ENCODE data around the gene MCC. TPM values are rescaled to one million over a fixed set of nuclear protein-coding genes. Genes with fewer than 3 reads are reported as not detected.

The MCC gene
- total RNA-seq, 1 experiment from 2014 or later = 23.5 TPM

DNA sequence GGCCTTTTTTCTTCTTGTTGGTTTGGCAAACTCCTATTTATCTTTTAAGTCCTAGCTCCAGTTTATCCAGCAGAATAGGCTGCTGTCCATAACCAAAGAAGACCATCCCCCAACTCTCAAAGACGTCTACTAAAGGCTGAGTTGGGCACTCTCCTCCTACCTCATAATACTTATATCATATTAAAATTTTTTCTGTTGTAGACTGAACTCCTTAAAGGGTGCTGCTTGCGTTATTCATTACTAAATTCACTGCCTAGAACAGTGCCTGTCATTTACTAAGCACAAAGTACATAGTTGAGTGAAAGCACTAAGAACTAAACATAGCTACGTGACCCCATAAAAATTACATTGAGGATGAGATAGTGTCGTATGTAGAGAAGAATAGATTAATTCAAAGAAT is 490.0 kb downstream of the MCC start:
- no peaks in the 10 kb centered on the region for H3K9me3 Mint-ChIP-seq
- peaks cover 44% of the 10 kb centered on the region for H3K36me3 Mint-ChIP-seq
- POLR2A ChIA-PET = no interaction called here
- H3K4me3 Mint-ChIP-seq = no peak overlapping the region
- TF ChIP-seq, protein P1, sequence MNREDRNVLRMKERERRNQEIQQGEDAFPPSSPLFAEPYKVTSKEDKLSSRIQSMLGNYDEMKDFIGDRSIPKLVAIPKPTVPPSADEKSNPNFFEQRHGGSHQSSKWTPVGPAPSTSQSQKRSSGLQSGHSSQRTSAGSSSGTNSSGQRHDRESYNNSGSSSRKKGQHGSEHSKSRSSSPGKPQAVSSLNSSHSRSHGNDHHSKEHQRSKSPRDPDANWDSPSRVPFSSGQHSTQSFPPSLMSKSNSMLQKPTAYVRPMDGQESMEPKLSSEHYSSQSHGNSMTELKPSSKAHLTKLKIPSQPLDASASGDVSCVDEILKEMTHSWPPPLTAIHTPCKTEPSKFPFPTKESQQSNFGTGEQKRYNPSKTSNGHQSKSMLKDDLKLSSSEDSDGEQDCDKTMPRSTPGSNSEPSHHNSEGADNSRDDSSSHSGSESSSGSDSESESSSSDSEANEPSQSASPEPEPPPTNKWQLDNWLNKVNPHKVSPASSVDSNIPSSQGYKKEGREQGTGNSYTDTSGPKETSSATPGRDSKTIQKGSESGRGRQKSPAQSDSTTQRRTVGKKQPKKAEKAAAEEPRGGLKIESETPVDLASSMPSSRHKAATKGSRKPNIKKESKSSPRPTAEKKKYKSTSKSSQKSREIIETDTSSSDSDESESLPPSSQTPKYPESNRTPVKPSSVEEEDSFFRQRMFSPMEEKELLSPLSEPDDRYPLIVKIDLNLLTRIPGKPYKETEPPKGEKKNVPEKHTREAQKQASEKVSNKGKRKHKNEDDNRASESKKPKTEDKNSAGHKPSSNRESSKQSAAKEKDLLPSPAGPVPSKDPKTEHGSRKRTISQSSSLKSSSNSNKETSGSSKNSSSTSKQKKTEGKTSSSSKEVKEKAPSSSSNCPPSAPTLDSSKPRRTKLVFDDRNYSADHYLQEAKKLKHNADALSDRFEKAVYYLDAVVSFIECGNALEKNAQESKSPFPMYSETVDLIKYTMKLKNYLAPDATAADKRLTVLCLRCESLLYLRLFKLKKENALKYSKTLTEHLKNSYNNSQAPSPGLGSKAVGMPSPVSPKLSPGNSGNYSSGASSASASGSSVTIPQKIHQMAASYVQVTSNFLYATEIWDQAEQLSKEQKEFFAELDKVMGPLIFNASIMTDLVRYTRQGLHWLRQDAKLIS (CRISPR knock-in tag; IDR thresholded peaks at IDR 0.05; ENCODE audit: borderline replicate concordance) = no peak
- no peak for TF ChIP-seq PRRX2 (CRISPR knock-in tag; IDR thresholded peaks at IDR 0.05)
- TF ChIP-seq, protein P2, sequence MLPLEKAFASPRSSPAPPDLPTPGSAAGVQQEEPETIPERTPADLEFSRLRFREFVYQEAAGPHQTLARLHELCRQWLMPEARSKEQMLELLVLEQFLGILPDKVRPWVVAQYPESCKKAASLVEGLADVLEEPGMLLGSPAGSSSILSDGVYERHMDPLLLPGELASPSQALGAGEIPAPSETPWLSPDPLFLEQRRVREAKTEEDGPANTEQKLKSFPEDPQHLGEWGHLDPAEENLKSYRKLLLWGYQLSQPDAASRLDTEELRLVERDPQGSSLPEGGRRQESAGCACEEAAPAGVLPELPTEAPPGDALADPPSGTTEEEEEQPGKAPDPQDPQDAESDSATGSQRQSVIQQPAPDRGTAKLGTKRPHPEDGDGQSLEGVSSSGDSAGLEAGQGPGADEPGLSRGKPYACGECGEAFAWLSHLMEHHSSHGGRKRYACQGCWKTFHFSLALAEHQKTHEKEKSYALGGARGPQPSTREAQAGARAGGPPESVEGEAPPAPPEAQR (CRISPR knock-in tag; IDR thresholded peaks at IDR 0.05) = no peak
- TF ChIP-seq, protein P3, sequence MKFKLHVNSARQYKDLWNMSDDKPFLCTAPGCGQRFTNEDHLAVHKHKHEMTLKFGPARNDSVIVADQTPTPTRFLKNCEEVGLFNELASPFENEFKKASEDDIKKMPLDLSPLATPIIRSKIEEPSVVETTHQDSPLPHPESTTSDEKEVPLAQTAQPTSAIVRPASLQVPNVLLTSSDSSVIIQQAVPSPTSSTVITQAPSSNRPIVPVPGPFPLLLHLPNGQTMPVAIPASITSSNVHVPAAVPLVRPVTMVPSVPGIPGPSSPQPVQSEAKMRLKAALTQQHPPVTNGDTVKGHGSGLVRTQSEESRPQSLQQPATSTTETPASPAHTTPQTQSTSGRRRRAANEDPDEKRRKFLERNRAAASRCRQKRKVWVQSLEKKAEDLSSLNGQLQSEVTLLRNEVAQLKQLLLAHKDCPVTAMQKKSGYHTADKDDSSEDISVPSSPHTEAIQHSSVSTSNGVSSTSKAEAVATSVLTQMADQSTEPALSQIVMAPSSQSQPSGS (CRISPR knock-in tag; IDR thresholded peaks at IDR 0.05; ENCODE audit: borderline replicate concordance, low read depth) = no peak
- TF ChIP-seq, protein P4, sequence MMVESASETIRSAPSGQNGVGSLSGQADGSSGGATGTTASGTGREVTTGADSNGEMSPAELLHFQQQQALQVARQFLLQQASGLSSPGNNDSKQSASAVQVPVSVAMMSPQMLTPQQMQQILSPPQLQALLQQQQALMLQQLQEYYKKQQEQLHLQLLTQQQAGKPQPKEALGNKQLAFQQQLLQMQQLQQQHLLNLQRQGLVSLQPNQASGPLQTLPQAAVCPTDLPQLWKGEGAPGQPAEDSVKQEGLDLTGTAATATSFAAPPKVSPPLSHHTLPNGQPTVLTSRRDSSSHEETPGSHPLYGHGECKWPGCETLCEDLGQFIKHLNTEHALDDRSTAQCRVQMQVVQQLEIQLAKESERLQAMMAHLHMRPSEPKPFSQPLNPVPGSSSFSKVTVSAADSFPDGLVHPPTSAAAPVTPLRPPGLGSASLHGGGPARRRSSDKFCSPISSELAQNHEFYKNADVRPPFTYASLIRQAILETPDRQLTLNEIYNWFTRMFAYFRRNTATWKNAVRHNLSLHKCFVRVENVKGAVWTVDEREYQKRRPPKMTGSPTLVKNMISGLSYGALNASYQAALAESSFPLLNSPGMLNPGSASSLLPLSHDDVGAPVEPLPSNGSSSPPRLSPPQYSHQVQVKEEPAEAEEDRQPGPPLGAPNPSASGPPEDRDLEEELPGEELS (CRISPR knock-in tag; IDR thresholded peaks at IDR 0.05) = no peak
- TF ChIP-seq HMGA2 (CRISPR knock-in tag; IDR thresholded peaks at IDR 0.05) = no peak
- CTCF ChIA-PET = interaction anchor here (1.0 kb wide), 1 partner anchor 608 kb away, joined by 3 read pairs; no protein-coding TSS in a partner anchor
- DNase-seq (ENCODE audit: low spot score) (no peak), ATAC-seq (no peak)
- H3K27me3 Mint-ChIP-seq (ENCODE audit: low read depth) = no peaks in the 10 kb centered on the region
- H3K4me1 Mint-ChIP-seq = peaks cover 15% of the 10 kb centered on the region
- no peak overlapping the region for H3K27ac Mint-ChIP-seq

DNA sequence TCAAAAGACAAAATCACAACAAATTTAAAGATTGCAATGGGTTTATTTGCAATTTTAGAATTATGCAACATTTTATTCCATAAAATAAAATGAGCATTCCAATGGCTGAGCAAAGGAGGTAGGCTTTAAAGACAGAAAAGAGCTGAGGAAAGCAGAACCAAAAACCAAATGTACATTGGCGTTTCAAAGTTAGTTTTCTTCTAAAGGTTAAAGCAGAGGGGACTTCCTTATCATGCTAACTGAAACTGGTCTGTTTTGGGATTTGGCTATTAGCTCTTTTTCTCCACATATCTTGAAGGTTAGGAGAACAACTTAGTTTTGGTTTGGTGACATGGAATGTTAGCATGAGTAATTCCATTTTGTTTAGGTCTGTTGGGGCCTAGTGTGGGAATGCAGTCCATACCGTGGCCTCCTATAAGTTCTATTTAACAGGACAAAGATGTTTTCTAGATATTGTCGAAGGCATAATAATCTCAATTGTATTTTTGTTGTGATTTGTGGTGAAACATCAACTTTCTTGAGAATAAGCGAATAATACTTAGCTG is 491.4 kb downstream of the MCC start:
- H3K4me3 Mint-ChIP-seq = no peak overlapping the region
- ATAC-seq (no peak), DNase-seq (ENCODE audit: low spot score) (no peak)
- H3K9me3 Mint-ChIP-seq = no peaks in the 10 kb centered on the region
- H3K36me3 Mint-ChIP-seq = peaks cover 38% of the 10 kb centered on the region
- no peaks in the 10 kb centered on the region for H3K27me3 Mint-ChIP-seq (ENCODE audit: low read depth)
- CTCF ChIA-PET = interaction anchor here (0.8 to 2.0 kb wide), 14 partner anchors 9 to 517 kb away, joined by 3 to 12 read pairs (median 4); partner anchors contain the start of gene YTHDC2
- no peak overlapping the region; the same call in 1 of the 2 replicates for H3K27ac Mint-ChIP-seq
- peaks cover 15% of the 10 kb centered on the region for H3K4me1 Mint-ChIP-seq
- POLR2A ChIA-PET = no interaction called here
- TF ChIP-seq, protein P5, sequence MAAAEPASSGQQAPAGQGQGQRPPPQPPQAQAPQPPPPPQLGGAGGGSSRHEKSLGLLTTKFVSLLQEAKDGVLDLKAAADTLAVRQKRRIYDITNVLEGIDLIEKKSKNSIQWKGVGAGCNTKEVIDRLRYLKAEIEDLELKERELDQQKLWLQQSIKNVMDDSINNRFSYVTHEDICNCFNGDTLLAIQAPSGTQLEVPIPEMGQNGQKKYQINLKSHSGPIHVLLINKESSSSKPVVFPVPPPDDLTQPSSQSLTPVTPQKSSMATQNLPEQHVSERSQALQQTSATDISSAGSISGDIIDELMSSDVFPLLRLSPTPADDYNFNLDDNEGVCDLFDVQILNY (CRISPR knock-in tag; IDR thresholded peaks at IDR 0.05) = no peak
- no peak for TF ChIP-seq OVOL2 (CRISPR knock-in tag; IDR thresholded peaks at IDR 0.05; ENCODE audit: borderline replicate concordance)
- TF ChIP-seq TCF7 (CRISPR knock-in tag; IDR thresholded peaks at IDR 0.05; ENCODE audit: low read depth) = no peak
- TF ChIP-seq NFATC4 (CRISPR knock-in tag; IDR thresholded peaks at IDR 0.05) = no peak
- TF ChIP-seq, protein P6, sequence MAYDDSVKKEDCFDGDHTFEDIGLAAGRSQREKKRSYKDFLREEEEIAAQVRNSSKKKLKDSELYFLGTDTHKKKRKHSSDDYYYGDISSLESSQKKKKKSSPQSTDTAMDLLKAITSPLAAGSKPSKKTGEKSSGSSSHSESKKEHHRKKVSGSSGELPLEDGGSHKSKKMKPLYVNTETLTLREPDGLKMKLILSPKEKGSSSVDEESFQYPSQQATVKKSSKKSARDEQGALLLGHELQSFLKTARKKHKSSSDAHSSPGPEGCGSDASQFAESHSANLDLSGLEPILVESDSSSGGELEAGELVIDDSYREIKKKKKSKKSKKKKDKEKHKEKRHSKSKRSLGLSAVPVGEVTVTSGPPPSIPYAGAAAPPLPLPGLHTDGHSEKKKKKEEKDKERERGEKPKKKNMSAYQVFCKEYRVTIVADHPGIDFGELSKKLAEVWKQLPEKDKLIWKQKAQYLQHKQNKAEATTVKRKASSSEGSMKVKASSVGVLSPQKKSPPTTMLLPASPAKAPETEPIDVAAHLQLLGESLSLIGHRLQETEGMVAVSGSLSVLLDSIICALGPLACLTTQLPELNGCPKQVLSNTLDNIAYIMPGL (CRISPR knock-in tag; IDR thresholded peaks at IDR 0.05) = no peak
- TF ChIP-seq ESRRA (CRISPR knock-in tag; IDR thresholded peaks at IDR 0.05; ENCODE audit: borderline replicate concordance) = no peak
- no peak for TF ChIP-seq ZNF138 (CRISPR knock-in tag; conservative IDR thresholded peaks at IDR 0.05)
- no peak for TF ChIP-seq ZNF671 (CRISPR knock-in tag; IDR thresholded peaks at IDR 0.05)
- TF ChIP-seq ZNF317 (CRISPR knock-in tag; IDR thresholded peaks at IDR 0.05; ENCODE audit: borderline replicate concordance, low read depth) = no peak
- TF ChIP-seq, protein P7, sequence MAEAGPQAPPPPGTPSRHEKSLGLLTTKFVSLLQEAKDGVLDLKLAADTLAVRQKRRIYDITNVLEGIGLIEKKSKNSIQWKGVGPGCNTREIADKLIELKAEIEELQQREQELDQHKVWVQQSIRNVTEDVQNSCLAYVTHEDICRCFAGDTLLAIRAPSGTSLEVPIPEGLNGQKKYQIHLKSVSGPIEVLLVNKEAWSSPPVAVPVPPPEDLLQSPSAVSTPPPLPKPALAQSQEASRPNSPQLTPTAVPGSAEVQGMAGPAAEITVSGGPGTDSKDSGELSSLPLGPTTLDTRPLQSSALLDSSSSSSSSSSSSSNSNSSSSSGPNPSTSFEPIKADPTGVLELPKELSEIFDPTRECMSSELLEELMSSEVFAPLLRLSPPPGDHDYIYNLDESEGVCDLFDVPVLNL (CRISPR knock-in tag; IDR thresholded peaks at IDR 0.05; ENCODE audit: borderline replicate concordance, low read depth) = no peak
- no peak for TF ChIP-seq TEAD1 (CRISPR knock-in tag; IDR thresholded peaks at IDR 0.05)
- TF ChIP-seq, protein P8, sequence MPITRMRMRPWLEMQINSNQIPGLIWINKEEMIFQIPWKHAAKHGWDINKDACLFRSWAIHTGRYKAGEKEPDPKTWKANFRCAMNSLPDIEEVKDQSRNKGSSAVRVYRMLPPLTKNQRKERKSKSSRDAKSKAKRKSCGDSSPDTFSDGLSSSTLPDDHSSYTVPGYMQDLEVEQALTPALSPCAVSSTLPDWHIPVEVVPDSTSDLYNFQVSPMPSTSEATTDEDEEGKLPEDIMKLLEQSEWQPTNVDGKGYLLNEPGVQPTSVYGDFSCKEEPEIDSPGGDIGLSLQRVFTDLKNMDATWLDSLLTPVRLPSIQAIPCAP (CRISPR knock-in tag; IDR thresholded peaks at IDR 0.05) = no peak
- TF ChIP-seq, protein P9, sequence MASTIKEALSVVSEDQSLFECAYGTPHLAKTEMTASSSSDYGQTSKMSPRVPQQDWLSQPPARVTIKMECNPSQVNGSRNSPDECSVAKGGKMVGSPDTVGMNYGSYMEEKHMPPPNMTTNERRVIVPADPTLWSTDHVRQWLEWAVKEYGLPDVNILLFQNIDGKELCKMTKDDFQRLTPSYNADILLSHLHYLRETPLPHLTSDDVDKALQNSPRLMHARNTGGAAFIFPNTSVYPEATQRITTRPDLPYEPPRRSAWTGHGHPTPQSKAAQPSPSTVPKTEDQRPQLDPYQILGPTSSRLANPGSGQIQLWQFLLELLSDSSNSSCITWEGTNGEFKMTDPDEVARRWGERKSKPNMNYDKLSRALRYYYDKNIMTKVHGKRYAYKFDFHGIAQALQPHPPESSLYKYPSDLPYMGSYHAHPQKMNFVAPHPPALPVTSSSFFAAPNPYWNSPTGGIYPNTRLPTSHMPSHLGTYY (CRISPR knock-in tag; IDR thresholded peaks at IDR 0.05) = no peak
